Kidney (tissue), 14 donors: ENCODE measurements around the gene ABCB10. TPM values are rescaled to one million over a fixed set of nuclear protein-coding genes. Genes with fewer than 3 reads are reported as not detected.

Experiments used
- DNase-seq, 5 donors: peaks; one replicate each; pipeline ENCODE4 v3.0.0-alpha.2; 2013 to 2020
- FAIRE-seq: peaks from 2 replicates; lab custom pipeline; 2012; peaks lifted over from hg19 to GRCh38; lab: Jason Lieb, UNC
- H3K27ac ChIP-seq, 2 donors: one replicate each; pipeline ENCODE4 v1.7.0; 2013; ENCODE audit warnings: low read depth in 2 of 2, low read length in 2 of 2, inconsistent platforms in 1 of 2
- H3K27me3 ChIP-seq: one replicate; pipeline ENCODE4 v1.7.1; 2013; ENCODE audit warnings: low read length, inconsistent platforms; ENCODE audit not compliant: control insufficient read depth, insufficient read depth
- H3K36me3 ChIP-seq, 3 donors: one replicate each; pipeline versions ENCODE4 v1.7.0 to v1.7.1; 2013; ENCODE audit warnings: low read length in 3 of 3, control low read depth in 1 of 3, inconsistent platforms in 1 of 3; ENCODE audit not compliant: insufficient read depth in 3 of 3, control insufficient read depth in 2 of 3
- H3K4me1 ChIP-seq, 3 donors: one replicate each; pipeline versions ENCODE4 v1.7.0 to v1.7.1; 2013; ENCODE audit warnings: low read length in 3 of 3, inconsistent platforms in 1 of 3, low read depth in 1 of 3; ENCODE audit not compliant: control insufficient read depth in 2 of 3, insufficient read depth in 2 of 3
- H3K4me3 ChIP-seq, 3 donors: one replicate each; pipeline versions ENCODE4 v1.7.0 to v1.8.1; 2013; ENCODE audit warnings: low read length in 3 of 3, control low read depth in 1 of 3, inconsistent platforms in 1 of 3
- H3K9ac ChIP-seq, 3 donors: one replicate each; pipeline versions ENCODE4 v1.7.0 to v1.7.1; 2013; ENCODE audit warnings: low read length in 3 of 3, control low read depth in 1 of 3, inconsistent platforms in 1 of 3
- H3K9me3 ChIP-seq, 3 donors: one replicate each; pipeline versions ENCODE4 v1.7.0 to v1.7.1; 2013; ENCODE audit warnings: low read length in 3 of 3, control low read depth in 1 of 3, inconsistent platforms in 1 of 3; ENCODE audit not compliant: control insufficient read depth in 2 of 3, insufficient read depth in 1 of 3
- intact Hi-C: fragments of 100-400 bp; cut with DNase I; formaldehyde crosslinking; loops from one replicate; pipeline ENCODE4 v1.11.1; 2022
- polyA plus RNA-seq: library from polyadenylated mRNA; stranded (reverse); fragments of 350-450 nt; fragmentation: Illumina TruSeq; extraction: RNeasy Lipid Tissue Mini Kit (QIAGEN cat#74804); gene quantifications from one replicate; pipeline ENCODE4 v1.2.3, GENCODE V29; 2014; ENCODE audit warnings: low read depth, low replicate concordance; ENCODE audit not compliant: insufficient read depth
- total RNA-seq: library from RNA; stranded (reverse); fragmentation: NEBNext Ultra II Directional; extraction: Animal tissue kit (Norgen Biotek cat#: 25700); gene quantifications from one replicate; pipeline ENCODE4 v1.2.1, GENCODE V29; 2021
- TF ChIP-seq, protein P1 (sequence below): IDR thresholded peaks from 3 replicates; pipeline ENCODE4 v1.5.1; 2012; ENCODE audit warnings: mild to moderate bottlenecking, moderate library complexity, borderline replicate concordance; ENCODE audit not compliant: insufficient read depth; ENCODE audit errors: extremely low read depth
- donor health status: control.
- donor health status: control.
- donor health status: control.
- donor health status: control.
- donor health status: control.
- donor health status: DM: yes; HTN: yes; CAD: no.
- donor health status: Normal renal cell carcinoma (clear cell type).

Gene ABCB10
- total and polyA plus RNA-seq, 2 donors from 2014 or later: 4.5 to 15.4 TPM

GRCh38 chr1:229582011-229582694, 23.6 kb upstream of the ABCB10 start:
- DNase-seq: peak in 1 of 5 donors; percentile 33
- no peak overlapping the region for H3K27ac ChIP-seq
- no peaks in the 10 kb centered on the region for H3K27me3 ChIP-seq
- TF ChIP-seq, protein P1, sequence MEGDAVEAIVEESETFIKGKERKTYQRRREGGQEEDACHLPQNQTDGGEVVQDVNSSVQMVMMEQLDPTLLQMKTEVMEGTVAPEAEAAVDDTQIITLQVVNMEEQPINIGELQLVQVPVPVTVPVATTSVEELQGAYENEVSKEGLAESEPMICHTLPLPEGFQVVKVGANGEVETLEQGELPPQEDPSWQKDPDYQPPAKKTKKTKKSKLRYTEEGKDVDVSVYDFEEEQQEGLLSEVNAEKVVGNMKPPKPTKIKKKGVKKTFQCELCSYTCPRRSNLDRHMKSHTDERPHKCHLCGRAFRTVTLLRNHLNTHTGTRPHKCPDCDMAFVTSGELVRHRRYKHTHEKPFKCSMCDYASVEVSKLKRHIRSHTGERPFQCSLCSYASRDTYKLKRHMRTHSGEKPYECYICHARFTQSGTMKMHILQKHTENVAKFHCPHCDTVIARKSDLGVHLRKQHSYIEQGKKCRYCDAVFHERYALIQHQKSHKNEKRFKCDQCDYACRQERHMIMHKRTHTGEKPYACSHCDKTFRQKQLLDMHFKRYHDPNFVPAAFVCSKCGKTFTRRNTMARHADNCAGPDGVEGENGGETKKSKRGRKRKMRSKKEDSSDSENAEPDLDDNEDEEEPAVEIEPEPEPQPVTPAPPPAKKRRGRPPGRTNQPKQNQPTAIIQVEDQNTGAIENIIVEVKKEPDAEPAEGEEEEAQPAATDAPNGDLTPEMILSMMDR: no peak
- peaks cover 0 to 6% (median 0%) of the 10 kb centered on the region in 3 donors for H3K4me1 ChIP-seq
- H3K4me3 ChIP-seq: no peak overlapping the region
- intact Hi-C loops: no loop called here
- FAIRE-seq: no peak
- no peaks in the 10 kb centered on the region for H3K36me3 ChIP-seq
- H3K9ac ChIP-seq: no peak overlapping the region
- H3K9me3 ChIP-seq: no peaks in the 10 kb centered on the region

GRCh38 chr1:229581485-229581884, 23.0 kb upstream of the ABCB10 start:
- FAIRE-seq: no peak
- intact Hi-C loops: no loop called here

GRCh38 chr1:229579059-229579673, 20.7 kb upstream of the ABCB10 start:
- peak overlapping the region in 1 of 3 donors; percentile 20 for H3K4me3 ChIP-seq
- intact Hi-C loops: no loop called here

More at GRCh38 chr1:229581485-229581884, 23.0 kb upstream of the ABCB10 start:
- TF ChIP-seq, protein P1: no peak
- no peak overlapping the region for H3K9ac ChIP-seq
- no peak overlapping the region for H3K27ac ChIP-seq
- no peaks in the 10 kb centered on the region for H3K27me3 ChIP-seq
- H3K9me3 ChIP-seq: no peaks in the 10 kb centered on the region
- no peaks in the 10 kb centered on the region for H3K36me3 ChIP-seq
- peaks cover 0 to 6% (median 0%) of the 10 kb centered on the region in 3 donors for H3K4me1 ChIP-seq
- no peak for DNase-seq
- no peak overlapping the region for H3K4me3 ChIP-seq

More at GRCh38 chr1:229579059-229579673, 20.7 kb upstream of the ABCB10 start:
- Histone ChIP-seq H3K9ac (peak overlapping the region in 2 of 3 donors; percentile 5 to 60), H3K27me3 (no peaks in the 10 kb centered on the region), H3K27ac (no peak overlapping the region), H3K4me1 (peaks cover 0 to 6% (median 0%) of the 10 kb centered on the region in 3 donors), H3K9me3 (no peaks in the 10 kb centered on the region), H3K36me3 (no peaks in the 10 kb centered on the region)
- no peak for FAIRE-seq
- DNase-seq: peak in 3 of 5 donors; percentile 19 to 74 (median 34)
- TF ChIP-seq, protein P1: no peak
